Activated naive CD4-positive, alpha-beta T cell treated with anti-CD3 and anti-CD28 coated beads for 36 hours (primary cell): ENCODE data around the gene ZNF618. TPM values are rescaled to one million over a fixed set of nuclear protein-coding genes. Genes with fewer than 3 reads are reported as not detected.

Source experiments
- CTCF ChIA-PET: fragments of 350-600 bp; sonication (Branson Sonifier 250); formaldehyde crosslinking; loops from one replicate; lab custom pipeline; 2021; ENCODE audit warnings: antibody characterized with exemption; lab: Charles Lee
- DNase-seq: peaks from one replicate; pipeline ENCODE4 v3.0.0-alpha.2; 2020
- H3K27ac Mint-ChIP-seq: one replicate; pipeline ENCODE4 v1.8.0; 2021; ENCODE audit warnings: mild to moderate bottlenecking, mixed read lengths
- H3K27me3 Mint-ChIP-seq: one replicate; pipeline ENCODE4 v1.8.0; 2021; ENCODE audit warnings: low read depth, mixed read lengths
- H3K36me3 Mint-ChIP-seq: one replicate; pipeline ENCODE4 v1.8.0; 2021; ENCODE audit warnings: low read depth, mixed read lengths
- H3K4me1 Mint-ChIP-seq: one replicate; pipeline ENCODE4 v1.8.0; 2021; ENCODE audit warnings: low read depth, mixed read lengths
- H3K4me3 Mint-ChIP-seq: one replicate; pipeline ENCODE4 v1.8.0; 2021; ENCODE audit warnings: mild to moderate bottlenecking, moderate library complexity, mixed read lengths
- H3K9me3 Mint-ChIP-seq: one replicate; pipeline ENCODE4 v1.8.0; 2021; ENCODE audit warnings: mixed read lengths
- intact Hi-C: fragments of 100-400 bp; cut with micrococcal nuclease; formaldehyde crosslinking; loops from one replicate; pipeline ENCODE4 v1.15.1; 2023
- total RNA-seq, 2 experiments: library from RNA; stranded (reverse); gene quantifications; one replicate each; pipeline ENCODE4 v1.2.3, GENCODE V29; 2021

The ZNF618 gene
- total RNA-seq, 2 experiments from 2014 or later = 0.02 to 0.10 TPM

GRCh38 chr9:114017741-114018715 is 141.9 kb downstream of the ZNF618 start:
- intact Hi-C loops = no loop called here
- Mint-ChIP-seq H3K27ac (no peak overlapping the region), H3K9me3 (peaks cover 4% of the 10 kb centered on the region), H3K36me3 (no peaks in the 10 kb centered on the region), H3K4me3 (no peak overlapping the region), H3K27me3 (no peaks in the 10 kb centered on the region), H3K4me1 (no peaks in the 10 kb centered on the region)
- CTCF ChIA-PET = no interaction called here
- DNase-seq = no peak

- no peak overlapping the region for H3K27ac Mint-ChIP-seq
- H3K36me3 Mint-ChIP-seq = peaks cover 5% of the 10 kb centered on the region
- no peaks in the 10 kb centered on the region for H3K4me1 Mint-ChIP-seq
- H3K9me3 Mint-ChIP-seq = peaks cover 17% of the 10 kb centered on the region
- no peaks in the 10 kb centered on the region for H3K27me3 Mint-ChIP-seq
- no peak for DNase-seq
- H3K4me3 Mint-ChIP-seq = no peak overlapping the region
- intact Hi-C loops = no loop called here
- CTCF ChIA-PET = no interaction called here
Observed at GRCh38 chr9:114021578-114021977, 145.5 kb downstream of the ZNF618 start.

GRCh38 chr9:114023961-114024360 is 147.9 kb downstream of the ZNF618 start:
- no peak for DNase-seq
- Mint-ChIP-seq H3K4me3 (no peak overlapping the region), H3K27ac (no peak overlapping the region), H3K36me3 (peaks cover 5% of the 10 kb centered on the region), H3K9me3 (peaks cover 17% of the 10 kb centered on the region), H3K4me1 (no peaks in the 10 kb centered on the region), H3K27me3 (no peaks in the 10 kb centered on the region)
- CTCF ChIA-PET = no interaction called here
- intact Hi-C loops = no loop called here

GRCh38 chr9:114025196-114025753 is 149.2 kb downstream of the ZNF618 start:
- no peak overlapping the region for H3K4me3 Mint-ChIP-seq
- no peak overlapping the region for H3K27ac Mint-ChIP-seq

GRCh38 chr9:114025760-114026159 is 149.7 kb downstream of the ZNF618 start:
- DNase-seq = no peak
- Mint-ChIP-seq H3K27me3 (no peaks in the 10 kb centered on the region), H3K4me3 (no peak overlapping the region), H3K9me3 (peaks cover 17% of the 10 kb centered on the region), H3K27ac (no peak overlapping the region), H3K4me1 (no peaks in the 10 kb centered on the region), H3K36me3 (peaks cover 5% of the 10 kb centered on the region)
- intact Hi-C loops = no loop called here
- CTCF ChIA-PET = no interaction called here

More at GRCh38 chr9:114025196-114025753, 149.2 kb downstream of the ZNF618 start:
- DNase-seq = no peak
- CTCF ChIA-PET = no interaction called here
- Mint-ChIP-seq H3K9me3 (peaks cover 17% of the 10 kb centered on the region), H3K4me1 (no peaks in the 10 kb centered on the region), H3K27me3 (no peaks in the 10 kb centered on the region), H3K36me3 (peaks cover 5% of the 10 kb centered on the region)
- intact Hi-C loops = no loop called here

- no peaks in the 10 kb centered on the region for H3K4me1 Mint-ChIP-seq
- no peaks in the 10 kb centered on the region for H3K27me3 Mint-ChIP-seq
- no peak overlapping the region for H3K27ac Mint-ChIP-seq
- H3K9me3 Mint-ChIP-seq = peaks cover 17% of the 10 kb centered on the region
- no peak for DNase-seq
- intact Hi-C loops = no loop called here
- H3K4me3 Mint-ChIP-seq = no peak overlapping the region
- CTCF ChIA-PET = interaction anchor here (0.7 kb wide), 1 partner anchor 69 kb away, joined by 3 read pairs; no protein-coding TSS in a partner anchor
- peaks cover 5% of the 10 kb centered on the region for H3K36me3 Mint-ChIP-seq
Observed at GRCh38 chr9:114026335-114026734, 150.2 kb downstream of the ZNF618 start.

- peaks cover 17% of the 10 kb centered on the region for H3K9me3 Mint-ChIP-seq
- H3K27me3 Mint-ChIP-seq = no peaks in the 10 kb centered on the region
- intact Hi-C loops = no loop called here
- no peaks in the 10 kb centered on the region for H3K4me1 Mint-ChIP-seq
- H3K4me3 Mint-ChIP-seq = no peak overlapping the region
- peaks cover 5% of the 10 kb centered on the region for H3K36me3 Mint-ChIP-seq
- CTCF ChIA-PET = interaction anchor here (0.7 kb wide), 1 partner anchor 68 kb away, joined by 3 read pairs; no protein-coding TSS in a partner anchor
- no peak for DNase-seq
- H3K27ac Mint-ChIP-seq = no peak overlapping the region
Observed at GRCh38 chr9:114027159-114027862, 151.2 kb downstream of the ZNF618 start.

- Mint-ChIP-seq H3K4me1 (no peaks in the 10 kb centered on the region), H3K9me3 (peaks cover 17% of the 10 kb centered on the region), H3K27ac (no peak overlapping the region), H3K4me3 (no peak overlapping the region), H3K36me3 (peaks cover 5% of the 10 kb centered on the region), H3K27me3 (no peaks in the 10 kb centered on the region)
- CTCF ChIA-PET = no interaction called here
- intact Hi-C loops = no loop called here
- DNase-seq = no peak
Observed at GRCh38 chr9:114027863-114028465, 151.9 kb downstream of the ZNF618 start.

- Mint-ChIP-seq H3K4me3 (no peak overlapping the region), H3K27ac (no peak overlapping the region), H3K27me3 (no peaks in the 10 kb centered on the region), H3K4me1 (no peaks in the 10 kb centered on the region), H3K9me3 (peaks cover 14% of the 10 kb centered on the region), H3K36me3 (peaks cover 5% of the 10 kb centered on the region)
- no peak for DNase-seq
- intact Hi-C loops = no loop called here
- CTCF ChIA-PET = no interaction called here
Observed at GRCh38 chr9:114028646-114029045, 152.5 kb downstream of the ZNF618 start.

- Mint-ChIP-seq H3K27ac (no peak overlapping the region), H3K9me3 (peaks cover 7% of the 10 kb centered on the region), H3K27me3 (no peaks in the 10 kb centered on the region), H3K4me1 (no peaks in the 10 kb centered on the region), H3K4me3 (no peak overlapping the region), H3K36me3 (peaks cover 2% of the 10 kb centered on the region)
- intact Hi-C loops = loop anchor here (10.0 kb wide), 1 partner anchor 225 kb away; no protein-coding TSS in a partner anchor
- DNase-seq = no peak
- CTCF ChIA-PET = no interaction called here
Observed at GRCh38 chr9:114029311-114030170, 153.4 kb downstream of the ZNF618 start.

GRCh38 chr9:114030364-114030763 is 154.3 kb downstream of the ZNF618 start:
- Mint-ChIP-seq H3K27ac (no peak overlapping the region), H3K9me3 (no peaks in the 10 kb centered on the region), H3K36me3 (no peaks in the 10 kb centered on the region), H3K4me1 (no peaks in the 10 kb centered on the region), H3K4me3 (no peak overlapping the region), H3K27me3 (no peaks in the 10 kb centered on the region)
- DNase-seq = no peak
- intact Hi-C loops = loop anchor here (10.0 kb wide), 1 partner anchor 226 kb away; no protein-coding TSS in a partner anchor
- CTCF ChIA-PET = no interaction called here
